ENCODE data around the gene RETREG1.

RETREG1 gene

DNA sequence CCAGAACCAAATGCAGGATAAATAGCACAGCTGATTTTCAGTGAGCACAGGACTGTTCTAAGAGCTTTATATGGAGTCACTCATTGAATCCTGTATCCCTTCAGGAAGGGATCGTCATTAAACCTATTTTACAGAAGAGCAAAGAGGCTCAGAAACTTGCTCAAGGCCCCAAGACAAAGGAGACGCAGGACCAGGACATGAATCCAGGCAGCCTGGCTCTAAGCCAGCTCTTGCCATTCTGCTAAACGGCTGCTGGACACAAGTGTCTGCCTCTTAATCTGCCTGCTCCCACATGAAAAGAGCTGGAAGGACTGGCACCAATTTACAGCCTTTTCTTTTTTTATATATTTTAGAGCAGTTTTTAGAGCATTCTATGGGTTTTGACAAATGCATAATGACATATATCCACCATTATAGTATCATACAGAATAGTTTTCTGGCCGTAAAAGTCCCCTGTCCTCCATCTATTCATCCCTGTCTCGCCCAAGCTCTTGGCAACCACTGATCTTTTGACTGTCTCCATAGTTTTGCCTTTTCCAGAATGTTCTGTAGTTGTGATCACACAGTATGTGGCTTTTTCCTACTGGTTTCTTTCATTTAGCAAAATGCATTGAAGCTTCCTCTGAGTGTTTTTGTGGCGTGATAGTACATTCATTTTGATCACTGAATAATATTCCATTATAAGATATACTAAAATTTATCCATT, 37.5 kb downstream of the RETREG1 start:
- peak; percentile 41 for DNase-seq

DNA sequence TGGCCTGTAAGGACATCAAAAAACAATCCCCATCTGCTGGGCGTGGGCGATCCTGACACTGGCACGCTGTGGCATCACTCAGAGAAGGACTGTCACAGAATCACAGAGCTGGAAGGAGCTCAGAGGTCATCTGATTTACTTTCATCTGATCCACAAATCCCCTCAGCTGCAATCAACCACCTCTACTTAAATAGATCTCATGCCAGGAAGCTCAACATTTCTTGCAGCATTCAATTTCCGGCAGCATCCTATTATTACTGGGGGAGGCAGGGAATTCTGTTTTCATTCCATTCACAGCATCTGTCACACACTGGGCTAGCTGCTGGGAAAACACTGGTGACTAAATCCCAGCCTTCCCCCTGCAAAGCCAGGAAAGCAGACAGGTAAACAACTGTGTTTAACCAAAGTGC, 38.3 kb downstream of the RETREG1 start:
- DNase-seq = no peak

DNA sequence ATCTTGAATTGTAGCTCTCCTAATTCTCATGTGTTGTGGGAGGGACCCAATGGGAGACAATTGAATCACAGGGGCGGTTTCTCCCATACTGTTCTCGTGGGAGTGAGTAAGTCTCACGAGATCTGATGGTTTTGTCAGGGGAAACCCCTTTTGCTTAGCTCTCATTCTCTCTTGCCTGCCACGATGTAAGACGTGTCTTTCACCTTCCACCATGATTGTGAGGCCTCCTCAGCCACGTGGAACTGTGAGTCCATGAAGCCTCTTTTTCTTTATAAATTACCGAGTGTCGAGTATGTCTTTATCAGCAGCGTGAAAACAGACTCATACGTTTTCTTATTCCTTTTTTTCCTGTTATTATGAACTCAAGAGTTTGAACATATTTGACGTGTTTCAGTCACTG, 39.1 kb downstream of the RETREG1 start:
- DNase-seq = no peak

DNA sequence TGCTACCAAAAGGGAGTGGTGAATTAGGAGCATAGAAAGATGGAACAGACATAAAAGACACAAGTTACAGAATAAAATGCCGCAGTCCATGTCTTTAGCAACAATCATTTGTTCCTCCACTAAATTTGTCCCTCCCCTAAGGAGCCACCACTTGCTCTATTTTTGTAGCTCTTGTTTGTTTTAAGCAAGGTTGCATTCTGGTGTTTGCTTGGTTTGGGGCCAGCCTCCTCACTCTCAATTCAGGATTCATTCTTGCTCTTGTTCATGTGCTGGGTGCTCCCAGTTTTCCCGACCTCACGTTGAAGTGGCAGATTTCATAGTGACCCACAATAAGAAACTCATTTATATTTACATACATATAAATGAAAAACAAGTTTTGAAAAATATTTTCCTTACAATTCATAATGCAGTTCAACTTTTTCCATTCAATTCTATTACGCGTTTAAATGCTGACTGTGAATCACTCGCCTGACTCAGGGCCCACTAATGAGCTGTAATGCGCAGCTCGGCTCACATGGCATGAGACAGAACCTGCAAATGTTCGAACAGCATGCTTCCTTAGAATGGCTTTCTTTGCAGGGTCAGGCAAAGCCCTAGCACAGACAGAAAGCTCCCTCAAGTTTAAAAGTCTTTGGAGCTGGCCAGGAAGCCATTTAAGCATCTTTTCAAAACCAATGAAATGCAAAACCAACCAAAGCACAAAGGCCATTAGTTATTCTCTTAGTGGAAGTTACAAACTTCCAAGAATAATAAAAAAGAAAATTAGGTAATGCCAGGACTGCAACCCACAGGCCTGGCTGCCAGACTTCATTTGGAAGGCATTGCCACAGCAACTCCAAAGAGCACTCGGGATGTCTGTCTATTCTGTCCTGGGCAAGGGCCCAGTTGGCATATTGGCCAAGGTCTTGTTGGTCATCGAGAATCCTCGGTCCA, 41.7 kb downstream of the RETREG1 start:
- DNase-seq = no peak

DNA sequence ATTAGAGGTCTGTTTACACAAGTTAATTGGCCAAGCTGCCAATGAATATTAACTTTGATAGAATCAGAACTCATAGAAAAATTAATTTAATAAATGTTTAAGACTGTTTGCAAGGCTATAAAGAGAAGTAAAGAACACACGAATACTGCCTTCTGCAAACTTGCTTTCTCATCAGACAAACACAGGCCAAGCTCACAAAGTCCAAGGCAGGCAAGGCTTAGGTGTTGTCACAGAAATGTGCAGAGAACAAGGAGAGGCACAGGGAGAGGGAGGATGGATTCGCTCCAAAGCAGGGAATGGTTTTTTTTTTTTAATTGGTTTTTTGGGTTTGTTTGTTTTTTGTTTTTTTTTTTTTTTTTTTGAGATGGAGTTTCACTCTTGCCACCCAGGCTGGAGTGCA, 43.4 kb downstream of the RETREG1 start:
- DNase-seq = no peak

DNA sequence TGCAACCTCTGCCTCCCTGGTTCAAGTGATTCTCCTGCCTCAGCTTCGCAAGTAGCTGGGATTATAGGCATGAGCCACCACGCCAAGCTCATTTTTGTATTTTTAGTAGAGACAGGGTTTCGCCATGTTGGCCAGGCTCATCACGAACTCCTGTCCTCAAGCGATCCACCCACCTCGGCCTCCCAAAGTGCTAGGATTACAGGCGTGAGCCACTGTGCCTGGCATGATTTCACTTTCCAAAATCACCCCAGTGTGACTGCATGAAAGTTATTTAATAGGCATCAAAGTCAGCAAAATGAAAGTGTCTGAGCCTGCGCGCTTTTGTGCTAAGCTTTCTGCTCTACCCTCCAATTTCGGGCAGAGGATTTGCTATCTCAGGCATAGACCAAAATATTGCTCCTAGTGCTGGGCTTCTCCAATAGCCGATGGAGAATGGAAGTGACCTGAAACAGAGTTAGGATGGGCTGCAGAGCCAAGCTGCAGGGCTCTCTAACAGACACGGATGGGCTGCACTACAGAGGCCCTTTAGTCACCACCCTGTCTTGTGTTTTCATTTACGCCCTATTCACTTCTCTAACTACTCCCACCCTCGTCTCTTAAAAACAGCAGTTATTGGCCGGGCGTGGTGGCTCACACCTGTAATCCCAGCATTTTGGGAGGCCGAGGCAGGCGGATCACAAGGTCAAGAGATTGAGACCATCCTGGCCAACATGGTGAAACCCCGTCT, 44.3 kb downstream of the RETREG1 start:
- DNase-seq = no peak

DNA sequence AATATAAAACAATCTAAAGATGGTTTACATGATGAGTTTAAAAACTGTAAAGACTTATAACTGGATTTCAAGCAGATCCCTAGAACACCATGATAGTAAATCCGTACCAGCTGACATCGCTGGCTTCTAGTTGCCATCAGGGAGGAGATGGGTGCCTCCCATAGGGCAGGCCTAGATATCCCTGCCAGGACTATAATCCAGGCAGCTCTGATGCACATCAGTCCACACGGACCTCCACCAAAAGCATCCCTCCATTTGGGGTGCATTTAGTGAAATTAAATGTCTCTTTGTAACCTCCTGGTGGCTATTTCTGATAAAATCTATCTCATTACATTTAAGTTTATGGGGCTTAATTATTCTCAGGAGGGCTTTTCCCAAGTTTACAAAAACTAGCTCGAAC, 45.8 kb downstream of the RETREG1 start:
- no peak for DNase-seq

DNA sequence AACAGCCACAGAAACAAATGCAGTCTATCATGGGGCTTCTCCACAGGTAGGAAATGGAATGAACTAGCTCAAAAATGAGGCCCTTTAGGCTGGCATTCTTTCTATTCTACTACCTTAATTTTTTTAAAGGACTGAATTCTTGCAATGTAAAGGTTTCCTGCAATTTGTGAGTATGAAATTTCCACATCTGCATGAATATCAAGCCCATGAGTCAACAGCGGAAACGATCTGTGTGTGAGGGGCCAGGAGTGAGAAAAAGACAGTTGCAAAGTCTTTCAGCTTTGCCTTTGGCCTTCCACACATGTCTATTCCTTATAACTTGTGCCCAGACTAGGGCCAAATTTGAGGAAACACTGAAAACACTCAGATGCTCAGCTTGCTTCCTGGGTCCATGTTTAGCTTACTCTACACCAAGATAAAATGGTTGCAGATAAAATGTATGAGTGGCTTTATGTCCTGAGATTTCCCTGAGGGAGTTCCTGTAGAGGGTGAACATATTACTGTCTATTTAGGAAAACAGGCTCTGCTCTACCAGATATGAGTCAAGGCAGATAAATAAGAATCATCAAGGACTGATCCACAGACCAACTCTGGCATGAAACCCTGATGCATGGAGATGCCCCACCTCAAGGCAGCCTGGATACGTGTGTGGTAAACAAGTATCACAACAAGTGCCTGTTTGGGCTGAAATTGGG, 46.5 kb downstream of the RETREG1 start:
- DNase-seq = no peak

DNA sequence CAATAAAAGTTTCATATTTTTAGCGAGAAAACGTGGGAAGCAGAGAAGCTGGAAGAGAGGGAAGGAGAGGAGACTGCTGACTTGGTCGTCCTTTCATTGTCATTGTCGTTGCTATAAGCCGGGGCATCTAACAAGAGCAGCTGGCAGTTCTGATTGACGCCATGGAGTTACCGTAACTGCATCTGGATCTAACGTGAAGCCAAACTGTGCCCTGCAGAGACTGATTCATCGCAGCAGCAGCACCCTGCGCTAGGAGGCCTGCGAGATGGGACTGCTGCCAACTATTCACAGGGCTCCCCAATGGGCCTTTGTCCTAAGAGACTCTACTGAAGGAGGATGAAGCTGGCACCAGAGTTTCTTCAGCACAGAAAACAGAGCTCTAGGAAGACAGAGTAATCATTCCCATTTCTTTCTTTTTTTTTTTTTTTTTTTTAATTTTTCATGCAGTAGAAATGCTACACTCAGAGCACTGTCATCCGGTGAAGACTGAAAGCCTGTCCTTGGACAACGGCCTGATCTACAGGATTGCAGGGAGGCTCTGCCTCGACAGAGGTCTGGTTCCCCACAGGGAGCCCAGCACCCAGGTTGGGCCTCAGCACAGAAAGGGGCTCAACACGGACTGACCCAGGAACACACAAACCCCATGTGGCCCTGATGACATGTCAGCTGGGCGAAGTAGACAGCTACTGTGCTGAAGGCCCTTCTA, 47.8 kb downstream of the RETREG1 start:
- DNase-seq = peak; percentile 62

DNA sequence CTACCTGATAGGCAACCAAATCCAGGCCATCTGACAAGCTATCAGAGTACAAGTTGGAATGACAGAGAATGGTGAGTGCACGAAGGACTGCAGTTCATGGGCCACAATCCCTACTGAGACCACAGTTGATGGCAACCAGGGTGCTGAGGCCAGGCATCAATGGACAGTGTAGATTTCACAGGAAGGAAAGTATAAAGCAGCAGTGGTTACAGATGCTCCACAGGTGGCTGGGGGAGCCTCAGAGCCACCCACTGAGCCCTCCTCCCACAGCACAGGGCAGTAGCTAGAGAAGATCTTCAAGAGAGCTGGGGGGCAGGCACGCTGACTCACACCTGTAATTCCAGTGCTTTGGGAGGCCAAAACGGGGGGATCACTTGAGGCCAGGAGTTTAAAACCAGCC, 49.4 kb downstream of the RETREG1 start:
- no peak for DNase-seq

DNA sequence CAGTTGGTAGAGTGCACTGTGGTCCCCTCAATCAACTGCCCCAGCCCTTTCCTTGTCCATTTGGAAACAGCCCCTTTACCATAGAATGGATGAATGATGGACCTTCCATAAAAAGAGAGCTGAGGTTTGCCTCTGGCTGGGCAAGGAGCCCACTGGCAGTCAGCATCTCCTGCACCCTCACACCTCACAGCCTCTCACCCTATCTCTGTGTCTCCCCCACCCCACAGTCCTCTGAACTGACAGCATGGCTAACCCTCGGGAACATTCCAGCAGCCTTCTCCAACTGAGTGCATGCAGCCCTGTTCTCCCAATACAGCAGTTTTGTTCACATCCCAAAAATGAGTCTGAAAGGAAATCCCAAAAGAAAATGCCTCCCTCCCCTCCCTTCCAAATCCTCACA, 51.7 kb downstream of the RETREG1 start:
- DNase-seq = no peak

DNA sequence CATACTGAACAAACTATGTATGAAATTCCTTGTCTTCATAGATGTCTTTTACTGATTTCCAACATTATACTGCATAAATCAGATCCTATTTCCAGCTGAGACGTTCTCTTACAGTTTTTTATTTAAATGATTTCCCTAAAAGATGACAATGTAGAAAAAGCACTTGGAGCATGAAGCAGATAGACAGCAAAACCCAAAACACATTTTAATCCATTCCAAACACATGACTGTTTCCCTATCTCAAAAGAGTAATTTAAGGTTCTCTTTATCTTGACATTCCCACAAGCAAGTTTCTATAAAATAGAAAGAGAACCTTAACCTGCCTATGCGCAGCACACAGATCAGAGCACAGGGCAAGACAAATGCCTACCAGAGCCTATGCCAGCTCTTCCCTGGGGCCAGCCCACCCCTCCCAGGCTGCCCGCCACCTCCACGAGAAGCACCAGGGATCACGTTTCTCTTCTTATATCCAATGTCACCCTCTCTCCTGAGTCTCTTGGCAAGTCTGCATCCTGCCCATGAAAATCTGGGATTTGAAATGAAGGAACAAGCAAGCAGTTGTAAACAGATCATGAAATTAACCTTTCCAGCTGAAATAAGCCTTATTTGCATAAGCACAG, 52.4 kb downstream of the RETREG1 start:
- no peak for DNase-seq

DNA sequence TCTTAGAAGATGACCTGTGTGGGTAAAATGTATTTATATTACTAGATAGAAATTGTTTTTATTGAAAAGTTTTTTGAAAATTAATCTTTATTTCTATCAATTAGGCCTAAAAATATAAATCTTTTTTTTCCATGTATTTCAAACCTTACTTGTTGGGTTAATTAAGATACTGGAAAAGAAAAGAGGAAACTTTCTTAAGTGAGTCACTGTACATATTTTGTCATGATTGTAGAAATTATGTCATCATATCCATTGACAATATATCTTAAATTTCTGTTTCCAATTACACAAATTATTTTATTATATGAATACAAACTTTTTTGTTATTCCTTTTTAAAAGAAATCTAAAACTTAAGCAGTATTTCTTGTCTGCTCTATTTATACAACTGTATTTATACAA, 53.1 kb downstream of the RETREG1 start:
- no peak for DNase-seq

DNA sequence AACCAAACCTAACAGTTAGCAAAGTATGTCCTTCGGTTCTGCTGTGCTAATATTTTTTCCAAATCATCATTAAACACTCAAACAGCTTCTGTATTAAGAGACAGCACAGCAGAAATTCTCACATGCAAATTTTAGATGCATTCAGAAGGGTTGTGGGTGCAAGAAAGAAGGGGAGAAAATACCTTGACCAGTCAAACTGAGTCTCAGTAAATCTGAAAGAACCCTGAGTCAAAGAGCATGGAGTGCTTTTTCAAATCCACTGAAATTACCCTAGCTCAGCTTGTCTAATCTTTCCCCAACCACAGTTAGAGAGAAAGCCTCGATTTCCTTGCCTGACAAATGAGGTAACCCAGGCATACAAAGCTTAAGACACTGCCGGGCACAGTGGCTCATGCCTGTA, 55.1 kb downstream of the RETREG1 start:
- DNase-seq = no peak

DNA sequence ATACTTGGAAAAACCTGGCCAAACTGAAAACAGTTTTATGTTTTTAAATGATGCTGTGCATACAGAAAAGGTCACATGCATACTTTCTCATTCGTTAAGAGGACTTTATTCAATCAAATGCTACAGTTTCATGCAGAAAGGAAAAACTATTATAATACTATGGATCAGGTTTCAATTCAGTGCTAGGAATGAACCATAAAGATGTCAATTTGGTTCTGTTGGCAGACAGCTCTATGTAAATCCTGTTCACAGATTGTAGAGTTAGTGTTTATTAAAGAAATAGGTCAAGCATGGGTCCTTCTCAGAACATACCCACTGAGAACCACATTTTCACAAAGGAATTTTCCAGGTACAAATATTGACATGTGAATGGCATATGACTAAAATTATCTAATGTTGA, 57.1 kb downstream of the RETREG1 start:
- no peak for DNase-seq

DNA sequence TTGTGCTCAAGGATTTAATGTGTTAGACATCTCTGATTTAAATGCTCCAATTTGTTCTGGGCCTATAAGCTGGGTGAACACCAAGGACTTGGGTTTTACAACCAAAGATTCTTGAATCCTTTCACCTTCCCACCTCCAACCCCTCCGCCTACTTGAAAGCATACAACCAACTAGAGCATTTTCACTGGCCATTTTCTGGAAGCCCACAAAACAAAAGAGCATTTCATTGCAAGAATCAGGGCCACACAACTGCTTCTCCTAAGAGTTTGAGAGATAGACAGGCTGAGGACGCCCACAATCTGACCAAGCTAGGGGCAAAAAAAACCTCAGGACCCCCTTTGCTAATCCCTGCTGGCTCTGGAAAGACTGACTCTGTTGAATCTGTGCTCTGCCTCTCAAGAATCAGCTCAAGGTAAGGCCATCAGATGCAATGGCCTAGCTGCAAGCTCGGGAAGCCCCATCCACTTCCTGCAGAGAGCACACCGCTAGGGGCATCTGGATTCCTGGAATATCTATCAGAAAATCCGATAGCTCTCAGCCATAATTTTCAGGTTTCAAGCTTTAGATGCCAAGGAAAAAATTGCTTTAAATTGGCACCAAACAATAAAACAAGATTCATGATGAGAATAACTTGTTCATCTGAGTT, 57.7 kb downstream of the RETREG1 start:
- no peak for DNase-seq

DNA sequence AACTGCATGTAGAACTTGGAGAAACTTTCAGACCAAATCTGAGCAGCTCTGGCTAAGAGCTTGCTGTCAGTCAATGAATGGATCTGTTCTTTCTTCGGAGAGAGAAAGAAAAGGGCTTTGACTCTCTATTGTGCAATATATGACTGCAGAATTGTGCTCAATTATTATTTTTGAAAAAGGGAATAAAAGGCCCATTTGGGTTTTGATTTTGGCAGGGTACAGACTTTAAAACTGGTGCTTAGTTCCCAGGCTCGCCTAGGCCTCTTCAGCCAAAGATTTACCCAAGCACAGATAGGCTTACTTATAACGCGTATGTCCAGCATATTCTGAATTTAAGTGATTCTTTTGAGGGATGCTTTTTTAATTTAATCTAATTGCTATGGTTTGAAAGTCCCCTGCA, 59.3 kb downstream of the RETREG1 start:
- no peak for DNase-seq

DNA sequence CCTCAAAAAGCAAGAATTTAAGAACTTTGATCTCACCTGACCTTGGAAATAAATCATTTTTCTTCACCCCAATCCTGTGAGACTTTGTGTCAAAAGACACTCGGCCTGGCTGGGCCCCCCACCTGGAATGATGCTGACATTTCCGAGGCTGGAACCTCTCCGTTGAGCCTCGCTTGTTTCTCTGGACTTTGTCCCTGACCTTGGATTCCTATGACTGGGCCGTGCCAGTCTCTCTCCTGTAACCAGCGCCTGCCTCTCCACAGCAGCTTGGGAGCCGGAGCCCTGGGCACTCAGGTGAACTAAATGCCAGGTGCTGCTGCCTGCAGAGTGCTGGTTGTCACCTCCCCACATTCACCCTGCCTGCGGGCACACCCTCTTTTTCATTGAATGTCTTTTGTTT, 62.7 kb downstream of the RETREG1 start:
- no peak for DNase-seq

DNA sequence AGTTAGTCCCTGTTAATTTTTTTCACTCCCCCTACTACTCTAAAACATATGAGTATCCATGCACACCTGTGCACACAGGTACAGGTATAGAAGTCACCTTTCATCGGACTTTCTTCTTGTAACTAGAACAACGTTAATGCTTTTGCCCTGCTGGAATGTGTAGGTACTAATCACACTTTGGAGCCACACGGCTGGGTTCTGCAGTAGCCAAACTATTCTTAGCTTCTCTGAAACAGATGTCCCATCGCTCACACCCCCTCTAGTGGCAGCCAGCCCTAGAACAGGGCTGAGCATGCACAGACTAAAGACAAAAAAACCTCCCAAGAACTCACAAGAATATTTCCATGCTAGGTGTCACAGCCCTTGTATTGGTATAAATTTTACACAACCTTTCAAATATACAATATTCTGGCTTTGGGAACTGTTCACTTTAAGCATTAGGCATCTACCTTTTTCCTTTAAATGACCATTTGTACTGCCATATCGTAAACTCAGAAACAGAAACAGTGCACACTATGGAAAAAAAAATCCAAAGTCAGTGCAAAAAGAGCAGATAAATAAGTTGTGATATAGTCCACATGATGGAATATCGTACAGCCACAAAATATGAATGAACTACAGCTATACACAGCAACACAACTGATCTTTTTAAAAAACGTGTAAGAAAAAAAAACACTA, 64.0 kb downstream of the RETREG1 start:
- DNase-seq = peak; percentile 30

DNA sequence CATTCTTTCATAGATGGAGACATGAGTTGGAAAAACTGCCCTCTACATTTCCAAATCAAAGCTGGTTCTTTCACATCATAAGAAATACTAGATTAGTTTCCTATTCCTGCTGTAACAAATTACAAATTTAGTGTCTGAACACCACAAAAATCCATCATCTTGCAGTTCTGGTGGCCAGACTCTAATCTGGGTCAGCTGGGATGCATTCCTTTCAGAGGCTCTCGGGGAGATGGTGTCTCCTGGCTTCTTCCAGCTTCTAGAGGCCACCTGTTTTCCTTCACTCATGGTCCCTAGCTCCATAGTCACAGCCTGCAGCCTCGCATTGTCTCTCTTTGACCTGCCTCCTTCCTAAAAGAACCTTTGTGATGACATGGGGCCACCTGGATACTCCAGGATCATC, 65.2 kb downstream of the RETREG1 start:
- DNase-seq = no peak
